C4-2B (cell line): ENCODE measurements around the gene PLCB3.

ENCODE experiments used
- H3K27ac ChIP-seq: fragments of 450-650 bp; 2 replicates; pipeline ENCODE4 v1.5.1; 2017
- CTCF ChIP-seq: fragments of 450-650 bp; conservative IDR thresholded peaks from 2 replicates; pipeline ENCODE4 v1.5.1; 2017; ENCODE audit warnings: mild to moderate bottlenecking
- ZFX ChIP-seq: fragments of 450-650 bp; IDR thresholded peaks from 2 replicates; pipeline ENCODE4 v1.6.1; 2017

PLCB3 gene

GRCh38 chr11:64249038-64249437 lies 2.3 kb upstream of the PLCB3 start:
- TF ChIP-seq CTCF (no peak), ZFX (no peak)
- no peak overlapping the region for H3K27ac ChIP-seq

- no peak overlapping the region for H3K27ac ChIP-seq
- TF ChIP-seq ZFX (no peak), CTCF (no peak)
Observed at GRCh38 chr11:64249563-64250414, 1.5 kb upstream of the PLCB3 start.

GRCh38 chr11:64250415-64251015 lies 815 bp upstream of the PLCB3 start:
- H3K27ac ChIP-seq: peak overlapping the region; percentile 78; the same call in 1 of the 2 replicates
- TF ChIP-seq CTCF: no peak
- no peak for TF ChIP-seq ZFX

GRCh38 chr11:64251753-64252002 lies 348 bp downstream of the PLCB3 start:
- H3K27ac ChIP-seq: peak overlapping the region; percentile 78
- TF ChIP-seq CTCF (no peak), ZFX (no peak)

- TF ChIP-seq ZFX (no peak), CTCF (no peak)
Observed at GRCh38 chr11:64252003-64252872, 908 bp downstream of the PLCB3 start.

GRCh38 chr11:64253043-64253442 lies 1.7 kb downstream of the PLCB3 start:
- no peak overlapping the region; the same call in 1 of the 2 replicates for H3K27ac ChIP-seq
- TF ChIP-seq ZFX: no peak
- no peak for TF ChIP-seq CTCF

More at GRCh38 chr11:64252003-64252872, 908 bp downstream of the PLCB3 start:
- H3K27ac ChIP-seq: peak overlapping the region; percentile 78

- TF ChIP-seq CTCF (no peak), ZFX (no peak)
- H3K27ac ChIP-seq: no peak overlapping the region
Observed at GRCh38 chr11:64253481-64253880, 2.2 kb downstream of the PLCB3 start.
